Neural cell (in vitro differentiated cells): Measurements from ENCODE around the gene SOCS7. TPM values are rescaled to one million over a fixed set of nuclear protein-coding genes. Genes with fewer than 3 reads are reported as not detected.

Experiments
- H2AFZ ChIP-seq: fragments of 200-600, 300-800 bp; sonication (generic), shearing (Covaris generic); 2 replicates; pipeline ENCODE4 v1.6.0; 2014; ENCODE audit warnings: low read depth, mild to moderate bottlenecking, antibody characterized with exemption, low read length, moderate library complexity
- H3F3A ChIP-seq: fragments of 200-600 bp; shearing (Covaris generic); 2 replicates; pipeline ENCODE4 v1.6.1; 2016; ENCODE audit warnings: mild to moderate bottlenecking, moderate library complexity, mixed read lengths, antibody characterized with exemption, low read length; ENCODE audit not compliant: insufficient read depth, poor library complexity, severe bottlenecking
- H3K27ac ChIP-seq: fragments of 200-600, 300-800 bp; sonication (generic), shearing (Covaris generic); 2 replicates; pipeline ENCODE4 v1.5.1; 2014; ENCODE audit warnings: mild to moderate bottlenecking, low read length, moderate library complexity
- H3K27me3 ChIP-seq: fragments of 300-800, 200-600 bp; sonication (generic), shearing (Covaris generic); 2 replicates; pipeline ENCODE4 v1.6.0; 2014; ENCODE audit warnings: mild to moderate bottlenecking, low read depth, low read length, moderate library complexity; ENCODE audit not compliant: insufficient read depth
- H3K36me3 ChIP-seq: fragments of 300-800, 200-600 bp; sonication (generic), shearing (Covaris generic); 2 replicates; pipeline ENCODE4 v1.5.1; 2014; ENCODE audit warnings: mild to moderate bottlenecking, antibody characterized with exemption, low read length, moderate library complexity; ENCODE audit not compliant: insufficient read depth
- H3K4me2 ChIP-seq: fragments of 300-800, 200-600 bp; sonication (generic), shearing (Covaris generic); 2 replicates; pipeline ENCODE4 v1.6.0; 2014; ENCODE audit warnings: mild to moderate bottlenecking, low read length
- H3K4me3 ChIP-seq: fragments of 300-800, 200-600 bp; sonication (generic), shearing (Covaris generic); 2 replicates; pipeline ENCODE4 v1.5.1; 2014; ENCODE audit warnings: mild to moderate bottlenecking, low read length, moderate library complexity
- H3K79me2 ChIP-seq: fragments of 200-600 bp; shearing (Covaris generic); replicated peaks from 2 replicates; pipeline ENCODE4 v1.6.0; 2014; ENCODE audit warnings: mild to moderate bottlenecking, low read length, moderate library complexity; ENCODE audit not compliant: insufficient read depth
- H3K9ac ChIP-seq: fragments of 300-800, 200-600 bp; sonication (generic), shearing (Covaris generic); 2 replicates; pipeline ENCODE4 v1.6.1; 2016; ENCODE audit warnings: mild to moderate bottlenecking, low read length, mixed read lengths
- H3K9me2 ChIP-seq: fragments of 200-600 bp; shearing (Covaris generic); 2 replicates; pipeline ENCODE4 v1.6.1; 2016; ENCODE audit warnings: mild to moderate bottlenecking, low read length, mixed read lengths; ENCODE audit not compliant: insufficient read depth
- H3K9me3 ChIP-seq: fragments of 200-600, 300-800 bp; sonication (generic), shearing (Covaris generic); 2 replicates; pipeline ENCODE4 v1.6.1; 2016; ENCODE audit warnings: mild to moderate bottlenecking, mixed run types, low read length, moderate library complexity, mixed read lengths
- H4K20me1 ChIP-seq: fragments of 200-600 bp; shearing (Covaris generic); 2 replicates; pipeline ENCODE4 v1.6.1; 2016; ENCODE audit warnings: mild to moderate bottlenecking, mixed run types; ENCODE audit not compliant: insufficient read depth
- EP300 ChIP-seq: fragments of 450-650 bp; conservative IDR thresholded peaks from 2 replicates; pipeline ENCODE4 v1.6.1; 2014; ENCODE audit warnings: antibody characterized with exemption, mild to moderate bottlenecking, moderate library complexity; ENCODE audit not compliant: poor library complexity, severe bottlenecking
- EZH2 ChIP-seq: fragments of 200-600, 300-800 bp; shearing (Covaris generic), sonication (generic); IDR thresholded peaks from 2 replicates; pipeline ENCODE4 v1.6.1; 2014; ENCODE audit warnings: antibody characterized with exemption, low read length, borderline replicate concordance, mild to moderate bottlenecking; ENCODE audit not compliant: insufficient read depth, poor library complexity, severe bottlenecking
- MXI1 ChIP-seq: fragments of 450-650 bp; conservative IDR thresholded peaks from 2 replicates; pipeline ENCODE4 v1.6.1; 2014; ENCODE audit warnings: antibody characterized with exemption, mild to moderate bottlenecking; ENCODE audit not compliant: poor library complexity, severe bottlenecking
- POLR2AphosphoS5 ChIP-seq: IDR thresholded peaks from 2 replicates; pipeline ENCODE4 v1.6.1; 2012
- RAD21 ChIP-seq: fragments of 450-650 bp; conservative IDR thresholded peaks from 2 replicates; pipeline ENCODE4 v1.6.1; 2014; ENCODE audit warnings: antibody characterized with exemption, mild to moderate bottlenecking, moderate library complexity
- REST ChIP-seq: IDR thresholded peaks from 2 replicates; pipeline ENCODE4 v1.6.1; 2012; ENCODE audit warnings: borderline replicate concordance
- SMC3 ChIP-seq: fragments of 450-650 bp; conservative IDR thresholded peaks from 2 replicates; pipeline ENCODE4 v1.6.1; 2014; ENCODE audit warnings: antibody characterized with exemption, mild to moderate bottlenecking, moderate library complexity; ENCODE audit not compliant: poor library complexity
- TAF1 ChIP-seq: IDR thresholded peaks from 2 replicates; pipeline ENCODE4 v1.6.1; 2012; ENCODE audit warnings: low read depth
- polyA plus RNA-seq: library from polyadenylated mRNA; depleted of rRNA; stranded (reverse); fragments of >200 nt; gene quantifications from 2 replicates; pipeline ENCODE4 v1.2.3, GENCODE V29; 2014
- TF ChIP-seq, protein P1 (sequence below): fragments of 450-650 bp; IDR thresholded peaks from 2 replicates; pipeline ENCODE4 v1.5.1; 2014; ENCODE audit warnings: antibody characterized with exemption, mild to moderate bottlenecking, moderate library complexity; ENCODE audit not compliant: poor library complexity, severe bottlenecking

The SOCS7 gene
- polyA plus RNA-seq, 1 donor from 2014 or later = 23.7 TPM

GRCh38 chr17:38453951-38454421, 102.3 kb downstream of the SOCS7 start:
- no peak overlapping the region for H3K27ac ChIP-seq
- H4K20me1 ChIP-seq = no peaks in the 10 kb centered on the region
- no peak overlapping the region for H3K9ac ChIP-seq
- H3K9me2 ChIP-seq = no peaks in the 10 kb centered on the region
- no peaks in the 10 kb centered on the region for H3K79me2 ChIP-seq
- peaks cover 37% of the 10 kb centered on the region for H3K27me3 ChIP-seq
- H3K4me2 ChIP-seq = no peak overlapping the region
- no peaks in the 10 kb centered on the region for H3F3A ChIP-seq
- no peak for TF ChIP-seq EZH2
- no peak for TF ChIP-seq MXI1
- TF ChIP-seq SMC3 = no peak
- no peak for TF ChIP-seq RAD21
- TF ChIP-seq POLR2AphosphoS5 = no peak
- TF ChIP-seq EP300 = no peak
- no peak for TF ChIP-seq TAF1
- TF ChIP-seq, protein P1, sequence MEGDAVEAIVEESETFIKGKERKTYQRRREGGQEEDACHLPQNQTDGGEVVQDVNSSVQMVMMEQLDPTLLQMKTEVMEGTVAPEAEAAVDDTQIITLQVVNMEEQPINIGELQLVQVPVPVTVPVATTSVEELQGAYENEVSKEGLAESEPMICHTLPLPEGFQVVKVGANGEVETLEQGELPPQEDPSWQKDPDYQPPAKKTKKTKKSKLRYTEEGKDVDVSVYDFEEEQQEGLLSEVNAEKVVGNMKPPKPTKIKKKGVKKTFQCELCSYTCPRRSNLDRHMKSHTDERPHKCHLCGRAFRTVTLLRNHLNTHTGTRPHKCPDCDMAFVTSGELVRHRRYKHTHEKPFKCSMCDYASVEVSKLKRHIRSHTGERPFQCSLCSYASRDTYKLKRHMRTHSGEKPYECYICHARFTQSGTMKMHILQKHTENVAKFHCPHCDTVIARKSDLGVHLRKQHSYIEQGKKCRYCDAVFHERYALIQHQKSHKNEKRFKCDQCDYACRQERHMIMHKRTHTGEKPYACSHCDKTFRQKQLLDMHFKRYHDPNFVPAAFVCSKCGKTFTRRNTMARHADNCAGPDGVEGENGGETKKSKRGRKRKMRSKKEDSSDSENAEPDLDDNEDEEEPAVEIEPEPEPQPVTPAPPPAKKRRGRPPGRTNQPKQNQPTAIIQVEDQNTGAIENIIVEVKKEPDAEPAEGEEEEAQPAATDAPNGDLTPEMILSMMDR = no peak
- no peak for TF ChIP-seq REST
- H2AFZ ChIP-seq = no peak overlapping the region
- no peaks in the 10 kb centered on the region for H3K9me3 ChIP-seq
- H3K36me3 ChIP-seq = no peaks in the 10 kb centered on the region
- H3K4me3 ChIP-seq = no peak overlapping the region

- Histone ChIP-seq H3K79me2 (no peaks in the 10 kb centered on the region), H3K36me3 (no peaks in the 10 kb centered on the region), H3K4me3 (no peak overlapping the region), H3K9me3 (no peaks in the 10 kb centered on the region), H3K4me2 (no peak overlapping the region), H3K27ac (no peak overlapping the region), H3K9me2 (no peaks in the 10 kb centered on the region), H3F3A (no peaks in the 10 kb centered on the region), H3K27me3 (peaks cover 37% of the 10 kb centered on the region), H2AFZ (no peak overlapping the region), H4K20me1 (no peaks in the 10 kb centered on the region), H3K9ac (no peak overlapping the region)
- TF ChIP-seq RAD21 (no peak), EP300 (no peak), TAF1 (no peak), POLR2AphosphoS5 (no peak), SMC3 (no peak), EZH2 (no peak), MXI1 (no peak), REST (no peak)
- TF ChIP-seq, protein P1 = no peak
Observed at GRCh38 chr17:38454532-38454931, 102.9 kb downstream of the SOCS7 start.
